ENCODE measurements around the gene RBP4.

RBP4 gene

DNA sequence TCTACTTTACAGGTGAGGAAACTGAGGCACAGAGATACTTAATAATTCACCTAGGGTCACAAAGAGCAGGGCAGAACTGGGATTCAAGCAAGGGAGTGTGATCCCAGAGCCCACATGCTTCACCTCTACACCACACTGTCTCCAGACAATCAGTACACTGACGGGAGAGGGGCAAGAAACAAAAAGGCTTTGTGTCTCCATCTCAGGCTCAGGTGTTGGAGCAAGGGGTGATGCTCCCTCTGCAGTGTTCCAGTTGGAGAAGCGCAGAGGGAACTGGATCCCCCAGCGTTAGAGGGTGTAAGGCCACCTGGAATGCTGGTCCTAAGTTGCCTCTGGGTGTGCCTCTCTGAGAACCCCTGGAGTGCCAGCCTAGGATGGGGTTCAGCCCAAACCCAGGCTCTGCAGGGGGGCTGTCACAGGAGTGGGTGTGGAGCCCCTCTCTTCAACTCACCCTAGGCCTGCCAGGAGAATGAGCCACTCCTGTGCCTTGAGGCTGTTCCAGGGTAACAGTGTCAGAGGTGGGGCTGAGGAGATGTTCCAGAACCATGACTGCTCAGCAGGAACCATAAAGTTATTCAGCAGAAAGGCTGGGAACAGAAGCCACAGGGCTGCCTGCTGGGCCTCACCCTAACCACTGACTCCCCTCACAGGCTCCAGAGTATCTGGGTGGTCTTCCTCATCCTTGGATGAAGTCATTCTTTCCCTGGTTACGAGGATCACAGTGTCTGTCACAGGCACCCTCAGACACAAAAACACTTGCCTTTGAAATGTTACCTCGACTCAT, 5.5 kb downstream of the RBP4 start:
- DNase-seq (ENCODE audit: low read depth), result no peak

DNA sequence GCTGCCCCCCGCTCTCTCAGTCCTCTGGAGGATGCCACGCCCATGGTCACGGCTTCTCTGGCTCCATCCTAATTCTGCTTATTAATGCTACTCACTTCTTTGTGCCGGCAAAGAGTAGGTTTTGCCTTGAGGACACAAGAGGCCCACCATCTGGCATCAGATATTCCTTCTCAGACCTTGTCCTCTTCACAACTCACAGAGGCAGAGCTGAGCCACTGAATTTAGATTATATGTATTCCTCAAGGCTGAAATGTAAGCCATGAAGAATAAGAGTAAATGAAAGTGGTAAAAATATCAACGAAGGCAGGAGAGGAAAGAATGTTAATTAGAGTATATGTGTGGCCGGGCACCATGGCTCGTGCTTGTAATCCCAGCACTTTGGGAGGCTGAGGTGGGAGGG, 6.5 kb downstream of the RBP4 start:
- DNase-seq (ENCODE audit: low read depth), result no peak

DNA sequence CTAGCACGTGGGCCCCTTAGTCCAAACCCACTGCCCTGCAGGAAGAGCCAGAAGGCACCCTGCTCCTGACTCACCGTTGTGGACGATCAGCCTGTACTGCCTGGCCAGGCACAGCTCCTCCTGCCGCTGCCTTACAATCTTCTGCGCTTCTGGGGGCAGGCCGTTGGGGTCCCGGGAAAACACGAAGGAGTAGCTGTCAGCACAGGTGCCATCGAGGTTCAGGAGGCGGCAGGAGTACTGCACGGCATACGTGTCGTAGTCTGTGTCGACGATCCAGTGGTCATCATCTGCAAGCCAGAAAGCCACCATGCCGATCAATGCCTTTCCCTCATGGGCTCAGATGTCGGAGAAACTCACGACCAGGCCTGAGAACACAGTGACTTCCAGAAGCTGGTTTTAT, 7.3 kb downstream of the RBP4 start:
- DNase-seq (ENCODE audit: low read depth), result no peak

DNA sequence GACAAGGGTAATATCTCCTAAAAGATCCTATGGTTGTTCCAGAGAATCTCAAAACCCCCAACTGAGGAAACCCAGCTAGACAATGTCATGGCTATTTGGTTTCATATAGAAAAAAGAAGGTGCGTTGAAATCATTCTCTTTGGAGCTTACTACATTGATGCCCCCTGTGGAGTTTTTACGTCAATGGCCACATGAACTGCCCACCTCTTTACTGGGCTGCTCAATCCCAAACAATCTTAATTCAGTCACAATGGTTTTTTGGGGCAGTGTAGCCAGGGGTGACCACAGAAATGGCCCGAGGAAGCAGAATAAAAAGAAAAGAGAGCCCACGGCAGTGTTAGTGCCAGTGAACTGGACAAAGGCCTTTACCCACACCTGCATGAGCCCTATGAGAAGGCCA, 7.8 kb downstream of the RBP4 start:
- no peak for DNase-seq (ENCODE audit: low read depth)

DNA sequence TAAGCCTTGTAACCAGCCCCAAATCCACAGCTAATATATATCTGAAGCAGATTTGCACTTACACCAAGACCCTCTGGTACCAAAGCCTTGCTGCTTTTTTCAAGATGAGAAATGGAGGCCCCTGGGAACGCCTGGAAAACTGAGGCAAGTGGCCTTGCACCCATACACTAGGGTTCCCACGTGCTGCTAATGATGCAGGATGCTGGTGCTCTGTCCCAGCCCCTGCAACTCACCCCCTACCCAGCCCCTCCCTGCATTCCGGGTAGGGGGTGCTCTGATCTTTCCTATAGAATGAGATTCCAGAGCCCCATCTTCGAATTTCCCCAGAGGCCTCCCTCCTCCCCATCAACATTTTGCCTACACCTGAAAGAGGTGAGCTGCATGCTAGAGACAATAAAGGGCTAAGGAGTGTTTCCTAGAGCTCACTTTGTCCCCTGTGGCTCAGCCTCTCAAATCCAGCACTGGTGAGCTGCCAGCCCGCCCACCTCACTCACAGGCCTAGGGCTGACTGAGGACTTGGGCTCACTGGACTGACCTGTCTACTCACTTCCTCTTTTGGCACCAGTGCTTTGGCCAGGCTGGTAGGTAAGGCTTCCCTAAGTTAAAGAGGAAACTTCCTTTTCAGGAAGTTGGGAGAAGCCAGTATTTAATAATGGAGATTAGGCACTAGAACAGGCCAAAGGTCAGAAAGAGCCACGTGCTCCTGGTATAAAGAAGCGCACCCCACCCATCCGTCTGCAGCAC, 9.8 kb downstream of the RBP4 start:
- no peak for DNase-seq (ENCODE audit: low read depth)

DNA sequence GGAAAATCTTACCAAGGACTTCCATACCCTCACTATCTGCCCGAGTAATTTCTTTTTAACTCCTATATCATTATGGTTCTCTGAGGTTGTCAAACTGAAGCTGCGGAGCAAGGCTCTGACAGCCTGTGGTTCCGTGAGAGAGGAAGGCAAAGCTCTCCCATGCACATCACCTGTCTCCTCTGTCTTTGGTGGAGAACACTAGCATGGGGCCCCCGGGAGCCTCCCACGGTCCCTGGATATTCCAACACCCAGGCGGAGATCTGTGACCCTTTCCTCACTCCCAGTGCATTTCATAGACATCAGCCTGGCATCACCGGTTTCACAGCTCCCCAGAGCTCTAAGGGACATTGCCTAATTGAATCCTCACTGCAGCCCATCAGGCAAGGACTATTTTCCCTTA, 10.4 kb downstream of the RBP4 start:
- DNase-seq (ENCODE audit: low read depth), result no peak

DNA sequence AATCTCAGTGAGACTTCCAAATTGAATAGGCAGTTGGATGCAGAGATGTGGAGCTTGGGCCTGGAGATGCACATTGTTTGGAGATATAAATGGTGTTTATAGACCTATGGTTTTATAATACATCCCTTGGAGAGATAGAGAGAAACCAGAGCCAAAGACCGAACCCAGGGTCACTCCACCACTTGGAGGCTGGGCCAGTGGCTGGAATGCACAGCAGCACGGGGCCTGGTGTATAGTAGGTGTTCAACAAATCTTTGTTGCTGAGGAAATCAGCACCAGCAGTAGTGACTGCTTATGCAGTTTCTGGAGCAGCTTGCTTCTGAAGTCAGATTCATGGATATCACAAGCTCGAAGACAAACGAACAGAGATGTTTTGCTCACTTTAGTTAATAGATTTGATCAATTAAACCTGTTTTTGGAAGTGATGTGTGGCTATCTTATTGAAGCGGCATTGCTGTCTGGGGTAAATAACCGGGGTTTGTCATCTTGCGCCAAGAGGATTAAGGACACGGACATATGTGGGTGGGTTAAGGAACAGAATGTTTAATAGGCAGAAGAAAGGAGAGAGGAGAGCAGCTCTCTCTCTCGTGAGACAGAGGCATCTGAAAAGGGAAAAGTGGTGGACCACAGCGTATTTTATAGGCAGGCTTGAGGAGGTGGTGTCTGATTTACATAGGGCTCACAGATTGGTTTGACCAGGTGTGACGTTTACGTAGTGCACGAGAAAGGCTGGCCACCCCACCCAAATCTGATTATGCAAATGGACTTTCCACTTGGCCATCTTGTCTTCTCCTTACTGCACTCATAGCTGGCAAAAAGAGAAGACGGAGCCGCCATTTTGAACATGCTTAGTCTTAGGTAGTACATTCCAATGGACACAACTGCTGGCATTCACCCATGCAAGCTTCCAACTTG, 11.1 kb downstream of the RBP4 start:
- no peak for DNase-seq (ENCODE audit: low read depth)

DNA sequence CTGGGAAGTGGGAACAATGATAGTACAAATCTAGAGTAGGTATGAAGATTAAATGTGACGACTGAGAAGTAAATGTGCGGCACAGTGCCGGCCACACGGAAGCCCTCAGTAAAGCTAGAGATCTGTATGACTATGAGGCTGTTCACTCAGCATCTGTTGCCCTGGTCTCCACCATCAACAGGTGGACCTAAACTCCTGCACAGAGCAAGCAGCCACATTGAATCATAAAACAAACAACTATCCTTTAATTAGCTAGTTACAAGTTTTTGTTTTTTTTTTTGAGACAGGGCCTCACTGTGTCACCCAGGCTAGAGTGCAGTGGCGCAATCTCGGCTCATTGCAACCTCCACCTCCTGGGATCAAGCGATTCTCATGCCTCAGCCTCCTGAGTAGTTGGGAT, 16.6 kb downstream of the RBP4 start:
- no peak for DNase-seq (ENCODE audit: low read depth)

DNA sequence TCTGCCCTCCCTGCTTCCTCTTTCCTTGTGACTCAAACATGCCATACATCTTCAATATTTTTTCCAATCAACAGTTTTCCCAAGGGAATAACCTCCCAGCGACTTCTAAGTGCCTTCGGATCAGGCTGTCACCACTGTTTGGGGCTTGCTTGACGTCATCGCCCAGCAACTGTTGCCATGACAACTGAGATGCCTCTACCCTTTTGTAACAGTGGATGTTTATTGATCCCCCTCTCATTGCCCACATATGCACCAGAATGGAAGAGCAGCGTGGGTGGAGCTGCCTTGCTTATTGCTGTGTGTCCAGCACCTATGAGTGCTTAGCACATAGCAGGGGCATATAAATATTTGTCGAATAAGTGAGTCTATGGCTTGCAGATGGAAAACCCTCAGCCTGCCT, 20.2 kb downstream of the RBP4 start:
- no peak for DNase-seq (ENCODE audit: low read depth)

DNA sequence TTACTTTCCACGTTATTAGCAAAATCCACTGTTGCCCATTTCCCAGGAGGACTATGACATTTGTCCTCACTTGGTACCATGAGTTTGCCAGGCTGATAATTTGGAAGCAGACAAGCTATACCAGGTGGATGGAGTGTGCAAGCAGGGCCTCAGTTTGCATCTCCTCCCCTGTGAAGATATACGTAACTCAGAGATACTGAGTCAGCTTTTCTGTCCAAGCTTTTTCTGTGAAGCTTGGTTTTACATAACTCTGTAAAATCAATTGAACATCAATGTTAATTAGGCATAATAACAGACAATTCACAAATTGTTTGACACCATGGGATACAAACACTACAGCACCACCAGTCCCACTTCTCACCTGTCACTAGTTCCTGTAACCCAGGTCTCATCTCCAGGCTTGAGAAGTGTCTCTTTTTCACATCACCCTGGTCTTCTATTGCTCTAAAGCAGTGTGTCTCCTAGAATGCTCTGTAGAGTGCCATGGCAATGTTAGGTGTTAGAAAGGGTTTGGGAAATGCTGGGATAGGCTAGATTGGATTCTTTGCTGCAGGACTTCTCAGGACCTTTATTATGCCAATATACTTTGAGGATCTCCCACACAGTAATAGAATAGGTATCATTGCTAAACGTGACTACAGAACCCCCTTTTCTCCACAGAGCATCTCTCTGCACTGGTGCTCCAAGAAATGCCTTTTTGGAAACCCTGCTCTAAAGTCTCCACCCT, 20.9 kb downstream of the RBP4 start:
- no peak for DNase-seq (ENCODE audit: low read depth)

DNA sequence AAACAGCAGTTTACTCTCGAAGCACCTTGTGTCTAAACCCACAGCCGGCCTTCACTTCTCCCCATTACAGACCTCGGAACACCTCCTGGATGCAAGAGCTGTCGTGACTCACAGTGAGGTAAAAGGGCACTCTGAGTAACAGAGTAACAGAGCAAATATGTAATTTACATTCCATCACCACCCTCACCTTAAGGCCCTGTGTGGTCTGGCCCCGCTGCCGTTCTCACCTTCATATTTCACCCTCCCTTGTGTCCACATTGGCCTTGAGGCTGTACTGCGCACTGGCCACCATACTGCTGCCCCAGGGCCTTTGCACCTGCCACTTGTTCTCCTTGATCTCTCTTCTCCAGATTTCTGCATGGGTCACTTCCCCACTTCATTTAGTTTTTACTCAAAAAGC, 21.9 kb downstream of the RBP4 start:
- DNase-seq (ENCODE audit: low read depth), result no peak

DNA sequence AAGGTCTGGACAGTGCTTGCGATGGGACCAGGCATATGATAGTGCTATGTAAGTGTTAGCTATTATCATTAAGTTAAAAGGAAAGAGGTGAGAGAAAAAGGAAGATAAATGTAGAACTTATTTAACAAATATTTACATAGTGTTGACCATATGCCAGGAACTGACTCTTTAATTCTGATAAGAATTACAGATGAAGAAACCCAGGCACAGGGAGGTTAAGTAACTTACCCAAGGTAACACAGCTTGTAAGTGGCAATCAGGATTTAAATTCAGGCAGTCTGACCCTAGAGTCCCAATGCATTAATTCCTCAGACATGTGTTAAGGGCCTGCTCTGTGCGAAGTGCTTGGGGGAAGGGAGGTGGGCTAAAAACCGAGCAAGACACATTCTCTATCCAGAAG, 23.5 kb downstream of the RBP4 start:
- DNase-seq (ENCODE audit: low read depth), result no peak

DNA sequence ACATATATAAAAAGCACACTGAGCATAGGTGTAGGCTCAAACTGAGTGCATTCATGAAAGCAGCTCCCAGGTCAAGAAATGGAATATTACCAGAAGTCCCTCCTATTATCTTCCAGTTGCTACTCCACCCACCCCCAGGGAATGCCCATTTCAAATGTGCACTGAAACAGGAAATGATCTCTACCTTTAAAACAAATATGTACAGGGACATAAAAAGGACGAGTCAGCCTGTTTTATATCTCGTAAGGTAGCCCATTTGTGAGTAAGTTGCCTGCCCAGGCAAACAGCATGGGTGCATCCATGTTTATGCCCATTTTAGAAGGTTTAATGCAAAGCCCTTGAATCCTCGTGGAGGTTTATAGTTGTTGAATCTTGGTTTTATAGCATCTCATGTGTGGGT, 24.1 kb downstream of the RBP4 start:
- DNase-seq (ENCODE audit: low read depth), result no peak

DNA sequence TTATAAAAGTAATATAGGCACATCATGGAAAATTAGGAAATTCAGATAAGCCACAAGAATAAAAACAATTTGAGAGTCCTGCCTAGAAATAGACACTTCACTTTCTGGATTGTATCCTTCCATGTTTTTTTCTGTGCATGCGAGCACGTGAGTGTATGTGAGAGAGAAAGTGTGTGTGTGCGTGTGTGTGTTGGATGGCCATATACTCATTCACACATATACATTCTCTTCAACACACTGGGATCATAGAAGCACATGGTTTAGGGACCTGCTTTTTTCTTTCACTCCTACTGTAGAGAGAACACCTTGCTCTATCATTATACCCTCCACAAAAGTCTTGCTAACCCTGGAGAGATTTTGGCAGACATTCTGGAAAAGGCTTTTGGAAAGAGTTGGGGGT, 27.1 kb downstream of the RBP4 start:
- DNase-seq (ENCODE audit: low read depth), result no peak

DNA sequence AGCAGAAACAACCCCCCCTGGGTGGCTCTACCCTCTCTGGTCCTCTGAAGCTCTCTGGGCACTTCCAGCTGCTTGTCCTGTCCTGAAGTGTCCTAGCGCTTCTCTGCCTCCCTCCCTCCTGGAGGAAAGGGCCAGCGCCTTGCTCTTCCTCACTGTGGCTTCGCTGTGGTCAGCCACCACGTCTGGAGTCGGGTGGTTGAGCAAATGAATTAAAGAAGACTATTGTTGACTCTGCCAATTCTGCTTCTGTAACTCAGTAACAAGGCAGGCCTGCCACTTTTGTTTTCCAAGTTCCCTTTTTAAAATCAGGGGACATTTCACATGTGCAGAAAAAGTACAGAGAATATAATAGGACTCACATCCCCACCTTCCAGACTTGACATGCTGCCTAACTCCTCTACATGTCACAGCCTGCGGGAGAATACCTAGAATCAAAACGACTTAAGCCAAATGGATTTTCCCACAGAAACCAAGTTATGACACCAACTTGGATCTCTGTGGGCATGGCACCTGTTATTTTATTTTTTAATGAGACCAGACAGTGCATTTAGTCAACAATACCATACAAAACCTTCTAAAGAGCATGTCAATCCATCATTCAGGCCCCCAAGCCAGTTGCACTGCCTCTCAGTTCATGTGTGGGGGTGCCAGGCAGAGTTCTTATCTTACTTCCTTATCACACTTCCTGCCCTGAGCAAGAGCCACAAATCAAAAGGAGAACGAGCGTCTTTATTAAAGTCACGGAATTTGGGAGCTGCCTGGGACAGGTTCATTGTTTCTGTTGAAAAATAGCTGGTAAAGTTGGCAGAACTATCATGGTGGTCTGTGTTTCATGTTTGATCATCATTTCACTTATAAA, 27.8 kb downstream of the RBP4 start:
- no peak for DNase-seq (ENCODE audit: low read depth)

DNA sequence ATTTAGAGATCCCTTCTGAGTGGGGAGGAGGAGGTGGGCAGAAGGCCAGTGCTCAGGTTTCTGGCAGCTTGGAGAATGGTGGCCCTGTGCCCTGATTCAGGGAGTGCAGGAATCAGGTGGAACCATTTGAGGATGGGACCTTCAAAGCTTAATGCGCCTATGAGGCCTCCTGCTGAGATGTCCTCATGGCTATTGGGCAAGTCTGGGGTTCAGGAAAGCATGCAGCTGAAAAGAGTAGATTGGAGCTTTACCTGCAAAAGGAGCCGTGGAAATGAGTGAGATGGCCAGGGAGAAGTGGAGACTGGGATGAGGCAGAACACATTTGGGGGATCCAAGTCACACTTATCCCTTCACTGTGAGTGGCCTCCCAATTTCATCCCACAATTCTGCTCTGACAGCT, 28.4 kb downstream of the RBP4 start:
- DNase-seq (ENCODE audit: low read depth), result no peak

DNA sequence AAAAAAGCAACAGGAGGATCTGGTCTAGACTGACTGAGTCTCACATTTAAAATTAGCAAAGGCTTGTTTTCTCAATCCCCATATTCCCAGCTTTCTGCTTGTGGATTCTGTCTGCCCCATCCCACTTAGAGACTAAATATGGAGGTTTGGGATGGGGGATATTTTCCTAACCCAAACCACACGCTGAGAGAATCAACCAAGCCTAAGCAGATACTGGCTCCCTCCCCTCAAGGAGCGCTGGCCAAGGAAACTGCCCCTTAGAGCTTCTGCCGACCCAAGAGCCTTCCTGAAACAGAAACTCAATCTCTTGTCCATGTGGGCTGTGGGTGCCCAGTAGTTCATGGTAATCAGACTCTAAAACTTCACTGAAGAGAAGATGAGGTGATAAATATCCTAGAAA, 30.7 kb downstream of the RBP4 start:
- DNase-seq (ENCODE audit: low read depth), result no peak

DNA sequence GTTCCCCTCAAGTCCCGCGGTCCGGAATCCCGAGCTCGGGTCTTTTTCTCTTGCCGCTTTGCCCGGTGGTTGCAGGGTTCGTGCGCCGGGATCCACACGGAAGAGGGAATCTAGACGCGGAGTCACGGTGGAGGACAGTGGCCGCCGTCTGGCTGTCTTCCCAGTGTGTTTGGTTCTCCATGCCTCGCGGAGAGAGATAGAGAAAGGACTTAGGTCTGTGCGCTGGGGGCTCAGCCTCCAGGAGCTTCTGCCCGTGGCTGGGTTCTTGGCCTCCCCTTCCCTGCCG, 33.0 kb downstream of the RBP4 start:
- DNase-seq (ENCODE audit: low read depth), result no peak

DNA sequence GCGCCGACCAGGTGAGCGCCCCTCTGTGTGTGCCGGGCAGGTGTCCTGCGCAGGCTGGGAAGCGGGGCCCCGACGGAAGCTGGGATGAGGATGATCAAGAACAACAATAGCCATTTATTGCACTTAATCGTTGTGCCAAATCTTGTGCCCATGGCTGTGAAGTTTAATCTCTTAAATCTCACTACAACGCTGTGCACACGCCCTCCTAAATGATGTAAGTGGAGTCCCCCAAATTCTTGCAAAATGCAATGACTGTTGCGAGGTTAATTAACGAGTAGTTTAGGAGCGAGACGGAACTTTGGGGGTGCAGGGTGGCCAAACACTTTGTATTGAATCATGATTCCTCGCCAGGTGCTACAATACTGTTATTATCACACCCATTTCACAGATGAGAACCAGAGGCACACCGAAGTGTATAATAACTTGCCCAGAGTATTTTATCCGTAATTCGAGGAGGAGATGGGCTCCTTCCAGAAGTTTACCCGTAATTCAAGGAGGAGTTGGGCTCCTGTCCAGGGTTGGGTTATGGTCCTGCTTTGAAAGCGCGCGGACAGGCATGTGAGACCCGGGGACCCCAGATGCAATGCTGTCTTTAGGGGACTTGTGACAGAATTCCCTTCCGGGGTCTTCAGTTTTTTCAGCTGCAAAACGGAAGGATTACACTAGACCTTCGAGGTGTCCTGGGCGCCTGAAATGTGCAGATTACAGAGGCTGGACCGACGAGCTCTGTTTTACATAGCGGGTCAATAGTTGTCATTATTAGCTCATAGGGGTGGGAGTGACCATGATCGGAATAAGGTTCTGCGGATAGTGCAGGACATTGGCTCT, 33.5 kb downstream of the RBP4 start:
- DNase-seq (ENCODE audit: low read depth), result no peak

Measured in activated T-cell treated with anti-CD3 and anti-CD28 coated beads for 24 hours (primary cell).